Activated CD8-positive, alpha-beta memory T cell treated with anti-CD3 and anti-CD28 coated beads, Interleukin-2, amount 50 U/mL, for 1 hour (primary cell): ENCODE data around the gene GARIN5B.

ENCODE experiments used
- DNase-seq: peaks from one replicate; pipeline ENCODE4 v3.0.0-alpha.2; 2020; ENCODE audit errors: extremely low read depth

Gene GARIN5B

DNA sequence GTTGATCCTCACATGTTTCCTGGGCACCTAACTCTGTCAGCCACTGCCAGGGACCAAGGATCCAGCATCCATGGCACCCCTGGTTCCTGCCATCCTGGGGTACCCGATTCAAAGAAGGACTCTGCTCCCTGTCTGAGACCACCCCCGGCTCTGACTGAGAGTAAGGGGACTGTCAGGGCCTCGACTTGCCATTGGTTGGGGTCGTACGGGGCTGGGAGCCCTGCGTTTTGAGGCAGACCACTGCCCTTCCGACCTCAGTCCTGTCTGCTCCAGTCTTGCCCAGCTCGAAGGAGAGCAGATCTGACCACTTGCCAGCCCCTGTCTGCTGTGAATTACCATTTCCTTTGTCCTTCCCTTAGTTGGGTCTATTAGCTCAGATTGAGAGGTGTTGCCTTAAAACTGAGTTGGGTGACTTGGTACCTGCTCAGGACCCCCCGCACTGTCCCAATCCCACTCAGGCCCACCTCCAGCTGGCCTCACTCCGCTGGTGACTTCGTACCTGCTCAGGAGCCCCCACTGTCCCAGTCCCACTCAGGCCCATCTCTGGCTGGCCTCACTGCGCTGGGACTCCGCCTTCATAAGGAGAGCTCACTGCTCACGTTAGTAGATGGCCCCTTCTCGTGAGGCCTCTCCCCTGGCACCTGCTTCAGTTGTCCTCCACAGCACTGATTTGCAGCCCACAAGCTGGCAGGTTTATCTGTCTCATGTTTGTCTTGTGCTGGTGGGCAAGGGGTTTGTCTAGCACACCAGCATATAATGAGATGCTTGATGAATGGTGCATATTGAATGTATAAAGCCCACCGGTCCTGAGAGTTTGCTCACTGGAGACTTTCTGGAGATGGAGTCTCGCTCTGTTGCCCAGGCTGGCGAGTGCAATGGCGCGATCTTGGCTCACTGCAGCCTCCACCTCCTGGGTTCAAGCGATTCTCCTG, 26.6 kb upstream of the GARIN5B start:
- DNase-seq, result no peak

DNA sequence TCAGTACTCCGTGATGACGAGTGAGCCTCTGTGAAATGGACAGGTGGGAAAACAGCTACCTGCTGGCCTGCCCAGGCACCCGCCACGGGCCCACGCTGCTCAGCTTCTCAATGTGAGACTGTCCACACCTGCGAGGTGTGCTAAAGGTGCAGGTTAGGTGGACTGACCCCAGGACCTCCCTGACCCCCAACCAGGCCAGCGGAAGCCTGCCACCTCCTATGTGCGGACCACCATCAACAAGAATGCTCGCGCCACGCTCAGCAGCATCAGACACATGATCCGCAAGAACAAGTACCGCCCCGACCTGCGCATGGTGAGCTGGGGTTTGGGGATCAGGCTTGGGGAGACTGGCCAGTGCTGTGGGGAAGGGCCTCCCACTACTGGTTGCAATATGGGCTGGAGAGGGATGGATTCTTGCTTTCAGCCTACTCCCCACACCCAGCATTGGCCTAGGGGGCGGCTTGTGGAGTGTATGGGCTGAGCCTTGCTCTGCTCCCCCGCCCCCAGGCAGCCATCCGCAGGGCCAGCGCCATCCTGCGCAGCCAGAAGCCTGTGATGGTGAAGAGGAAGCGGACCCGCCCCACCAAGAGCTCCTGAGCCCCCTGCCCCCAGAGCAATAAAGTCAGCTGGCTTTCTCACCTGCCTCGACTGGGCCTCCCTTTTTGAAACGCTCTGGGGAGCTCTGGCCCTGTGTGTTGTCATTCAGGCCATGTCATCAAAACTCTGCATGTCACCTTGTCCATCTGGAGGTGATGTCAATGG, 24.9 kb upstream of the GARIN5B start:
- DNase-seq, result no peak

DNA sequence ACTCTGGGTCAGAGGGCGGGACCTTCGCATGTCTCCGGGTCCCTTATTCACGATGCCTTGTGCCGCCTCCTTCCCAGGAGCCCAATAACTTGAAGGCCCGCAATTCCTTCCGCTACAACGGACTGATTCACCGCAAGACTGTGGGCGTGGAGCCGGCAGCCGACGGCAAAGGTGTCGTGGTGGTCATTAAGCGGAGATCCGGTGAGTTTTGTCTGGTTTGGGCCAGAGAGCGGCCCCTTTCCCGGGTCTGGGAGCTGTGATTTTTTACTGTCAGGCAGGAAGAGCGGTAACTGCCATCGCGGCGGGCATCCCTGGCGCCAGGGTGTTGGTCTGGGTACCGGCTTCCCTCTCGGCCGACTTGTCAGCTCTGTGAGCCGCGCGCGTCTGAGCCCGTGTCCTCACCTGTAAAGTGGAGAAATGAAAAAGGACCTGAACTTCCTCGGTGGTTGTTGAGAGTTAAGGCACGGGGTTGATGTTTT, 23.5 kb upstream of the GARIN5B start:
- DNase-seq, result no peak

- DNase-seq, result peak; percentile 96
Observed at GRCh38 chr19:55385724-55386492, 22.8 kb upstream of the GARIN5B start, which contains the start of gene RPL28. Gene RPL28, plus strand, starts transcription at chr19:55385932. Its CDS starts 426 bp downstream, at chr19:55386358.

DNA sequence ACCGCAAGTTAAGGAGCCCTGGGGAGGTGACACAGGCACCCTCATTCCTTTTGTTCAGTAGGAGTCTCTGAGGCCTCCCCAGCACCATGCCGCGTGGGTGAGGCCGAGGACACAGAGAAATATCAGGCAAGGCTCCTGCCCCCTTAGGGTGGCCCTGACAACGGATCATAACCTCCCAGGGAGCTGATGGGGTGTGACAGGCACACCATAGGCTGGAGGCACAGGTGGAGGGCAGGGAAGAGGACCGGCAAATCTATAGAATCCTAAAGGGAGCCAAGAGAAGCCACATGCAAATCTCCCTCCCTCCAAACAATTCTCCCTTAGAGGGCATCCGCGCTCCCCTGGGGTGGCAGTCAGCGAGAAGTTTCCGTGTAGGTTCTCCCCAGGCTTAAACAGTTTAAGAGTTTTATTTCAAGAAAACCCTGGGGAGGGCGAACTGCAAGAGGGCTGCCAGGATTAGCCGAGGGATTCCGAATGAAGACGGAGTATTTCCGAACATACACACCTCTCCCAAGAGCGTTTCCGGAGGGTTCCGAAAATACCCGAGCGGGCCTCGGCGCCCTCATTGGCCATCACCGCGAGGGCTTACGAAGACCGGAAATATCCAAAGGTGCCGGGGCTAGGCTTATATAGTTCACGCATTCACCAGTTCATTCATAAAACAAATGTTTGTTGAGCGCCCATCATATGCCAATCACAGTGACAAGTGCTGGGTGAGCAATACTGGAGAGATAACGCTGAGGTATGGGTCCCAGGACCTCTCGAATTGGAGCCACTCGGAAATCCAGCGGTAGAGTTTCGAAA, 22.1 kb upstream of the GARIN5B start:
- DNase-seq, result peak; percentile 79

- DNase-seq, result no peak
Observed at GRCh38 chr19:55384131-55384919, 21.3 kb upstream of the GARIN5B start, which contains the start of gene TMEM238. Gene TMEM238, minus strand, starts transcription at chr19:55384292. Its CDS starts 33 bp downstream, at chr19:55384259.

DNA sequence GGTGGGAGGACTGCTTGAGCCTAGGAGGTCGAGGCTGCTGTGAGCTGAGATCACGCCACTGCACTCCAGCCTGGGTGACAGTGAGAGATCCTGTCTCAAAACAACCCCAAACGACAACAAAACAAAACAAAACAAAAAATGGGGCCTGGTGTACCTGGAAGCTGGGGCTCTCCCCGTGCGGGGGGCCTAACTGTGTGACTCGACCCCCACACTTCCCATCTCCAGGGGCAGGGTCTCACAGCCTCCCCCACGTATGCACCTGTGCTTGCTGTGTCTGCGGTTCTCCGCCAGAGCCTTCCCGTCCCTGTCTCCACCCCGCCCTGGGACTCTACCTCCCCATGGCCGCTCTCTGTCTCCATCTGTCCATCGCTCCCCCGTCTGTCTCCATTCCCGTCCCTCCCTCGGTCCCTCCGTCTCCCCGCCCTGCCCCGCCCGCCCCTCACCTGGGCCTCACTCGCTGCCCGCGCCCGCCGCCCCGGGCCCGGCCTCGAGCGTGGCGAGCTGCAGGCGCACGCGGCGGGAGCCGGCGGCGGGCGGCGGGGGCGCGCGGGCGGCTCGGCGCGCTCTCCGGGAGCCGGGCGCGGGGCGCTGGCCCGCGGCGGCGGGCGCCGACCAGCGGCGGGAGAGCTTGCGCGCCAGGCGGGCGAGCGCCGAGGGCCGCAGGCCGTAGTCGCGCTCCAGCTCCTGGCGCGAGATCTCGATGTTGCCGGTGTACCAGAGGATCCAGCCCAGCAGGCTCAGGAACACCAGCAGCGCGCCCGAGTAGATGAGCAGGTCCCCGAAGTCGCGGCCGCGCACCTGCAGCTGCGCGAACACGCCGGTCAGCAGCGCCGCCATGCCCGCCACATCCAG, 20.4 kb upstream of the GARIN5B start:
- DNase-seq, result no peak

DNA sequence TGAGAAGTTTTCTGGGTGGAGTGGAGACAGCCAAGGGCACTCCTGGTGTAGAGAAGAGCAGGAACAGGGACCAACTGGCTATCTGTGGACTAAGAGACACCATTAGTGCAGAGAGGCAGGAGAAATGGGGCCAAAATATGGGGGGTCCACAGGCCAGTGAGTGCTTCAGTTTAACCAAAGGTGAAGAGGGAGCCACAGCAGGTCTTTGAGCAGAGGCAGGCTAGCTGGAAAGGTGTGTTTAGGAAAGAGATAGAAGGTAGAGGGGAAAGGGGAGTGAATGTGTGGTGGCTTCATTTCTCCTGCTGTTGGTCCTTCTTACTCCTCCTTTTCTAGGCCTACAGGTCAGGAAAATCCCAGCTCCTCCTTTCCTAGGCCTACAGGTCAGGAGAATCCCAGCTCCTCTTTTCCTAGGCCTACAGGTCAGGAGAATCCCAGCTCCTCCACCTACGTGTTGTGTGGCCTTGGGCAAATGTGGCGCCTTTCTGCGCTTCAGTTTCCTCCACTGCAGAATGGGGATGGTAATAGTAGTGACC, 19.5 kb upstream of the GARIN5B start:
- DNase-seq, result no peak

- DNase-seq, result no peak
Observed at GRCh38 chr19:55382013-55382412, 19.0 kb upstream of the GARIN5B start.

DNA sequence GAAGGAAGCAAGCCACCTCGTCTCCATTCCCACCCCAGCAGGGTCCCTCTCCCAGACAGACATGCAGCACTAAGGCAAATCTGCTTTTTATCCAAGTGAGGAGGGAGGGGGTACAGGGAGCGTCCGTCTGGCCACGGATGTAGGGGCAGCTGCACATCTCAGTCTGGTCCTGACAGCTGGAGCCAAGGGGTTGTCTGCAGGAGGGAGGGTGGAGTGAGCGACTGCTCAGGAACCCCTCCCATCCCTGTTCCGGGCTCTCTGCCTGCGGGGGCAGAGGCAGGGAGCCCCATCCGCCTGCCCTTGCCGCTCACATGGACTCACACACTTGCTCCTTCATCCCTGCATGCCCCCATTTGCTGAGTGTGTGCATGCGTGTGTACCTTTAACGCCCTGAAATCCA, 16.1 kb upstream of the GARIN5B start:
- no peak for DNase-seq

DNA sequence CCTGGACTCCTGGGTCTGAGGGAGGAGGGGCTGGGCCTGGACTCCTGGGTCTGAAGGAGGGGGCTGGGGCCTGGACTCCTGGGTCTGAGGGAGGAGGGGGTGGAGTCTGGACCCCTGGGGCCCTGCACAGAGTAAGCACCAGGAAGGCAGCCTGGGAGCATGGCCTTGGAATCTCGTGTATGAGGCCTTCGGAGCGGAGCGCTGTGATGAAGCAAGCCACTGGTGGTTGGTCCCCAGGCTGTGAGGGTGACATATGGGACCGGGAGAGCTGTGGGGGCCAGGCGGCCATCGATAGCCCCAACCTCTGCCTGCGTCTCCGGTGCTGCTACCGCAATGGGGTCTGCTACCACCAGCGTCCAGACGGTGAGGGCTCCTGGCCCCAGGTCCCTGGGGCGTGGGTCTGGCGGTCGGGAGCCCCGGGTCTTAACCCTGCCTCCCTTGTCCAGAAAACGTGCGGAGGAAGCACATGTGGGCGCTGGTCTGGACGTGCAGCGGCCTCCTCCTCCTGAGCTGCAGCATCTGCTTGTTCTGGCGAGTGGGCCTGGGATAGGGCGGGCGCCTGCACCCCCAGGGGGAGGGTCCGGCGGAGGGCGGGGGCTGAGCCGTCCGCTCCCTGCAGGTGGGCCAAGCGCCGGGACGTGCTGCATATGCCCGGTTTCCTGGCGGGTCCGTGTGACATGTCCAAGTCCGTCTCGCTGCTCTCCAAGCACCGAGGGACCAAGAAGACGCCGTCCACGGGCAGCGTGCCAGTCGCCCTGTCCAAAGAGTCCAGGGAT, 14.5 kb upstream of the GARIN5B start:
- no peak for DNase-seq

- DNase-seq, result no peak
Observed at GRCh38 chr19:55376241-55376933, 13.3 kb upstream of the GARIN5B start, which contains the start of gene TMEM190. Gene TMEM190, plus strand, starts transcription at chr19:55376826. Its CDS starts 28 bp downstream, at chr19:55376854.

DNA sequence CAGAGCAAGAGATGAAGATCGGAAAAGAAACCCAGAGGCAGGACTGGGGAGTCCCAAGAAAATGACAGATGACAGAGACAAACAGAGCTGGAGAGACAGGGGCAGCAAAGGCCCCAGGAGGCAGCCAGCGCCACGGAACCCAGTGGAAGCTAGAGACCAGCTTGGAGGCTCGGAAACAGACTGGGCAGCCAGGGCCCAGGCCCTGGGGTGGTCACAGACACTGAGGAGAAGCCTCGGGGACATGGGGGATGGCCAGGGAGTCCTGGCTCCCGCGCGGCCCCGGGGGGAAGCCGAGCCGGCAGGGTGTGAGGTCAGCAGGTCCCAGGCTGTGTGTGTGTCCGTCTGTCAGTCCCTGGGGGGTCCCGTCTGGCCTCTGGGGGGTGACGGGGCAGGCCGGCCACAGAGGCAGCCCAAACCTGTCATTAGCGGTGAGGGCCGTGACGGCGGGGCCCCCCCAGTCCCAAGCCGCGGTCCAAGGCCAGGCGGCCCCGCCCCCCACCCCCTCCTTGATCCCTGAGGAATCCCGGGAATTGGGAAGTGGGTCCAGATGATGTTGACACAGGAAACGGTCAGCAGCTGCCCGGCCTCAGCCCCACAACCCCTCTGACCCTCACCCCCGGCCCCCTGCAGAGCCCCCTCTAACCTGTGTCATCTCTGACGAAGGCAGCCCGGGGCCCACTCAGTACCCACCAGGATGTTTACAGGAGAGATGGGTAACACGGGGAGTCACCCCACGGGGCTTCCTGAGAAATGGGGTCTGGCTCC, 11.1 kb upstream of the GARIN5B start:
- no peak for DNase-seq

DNA sequence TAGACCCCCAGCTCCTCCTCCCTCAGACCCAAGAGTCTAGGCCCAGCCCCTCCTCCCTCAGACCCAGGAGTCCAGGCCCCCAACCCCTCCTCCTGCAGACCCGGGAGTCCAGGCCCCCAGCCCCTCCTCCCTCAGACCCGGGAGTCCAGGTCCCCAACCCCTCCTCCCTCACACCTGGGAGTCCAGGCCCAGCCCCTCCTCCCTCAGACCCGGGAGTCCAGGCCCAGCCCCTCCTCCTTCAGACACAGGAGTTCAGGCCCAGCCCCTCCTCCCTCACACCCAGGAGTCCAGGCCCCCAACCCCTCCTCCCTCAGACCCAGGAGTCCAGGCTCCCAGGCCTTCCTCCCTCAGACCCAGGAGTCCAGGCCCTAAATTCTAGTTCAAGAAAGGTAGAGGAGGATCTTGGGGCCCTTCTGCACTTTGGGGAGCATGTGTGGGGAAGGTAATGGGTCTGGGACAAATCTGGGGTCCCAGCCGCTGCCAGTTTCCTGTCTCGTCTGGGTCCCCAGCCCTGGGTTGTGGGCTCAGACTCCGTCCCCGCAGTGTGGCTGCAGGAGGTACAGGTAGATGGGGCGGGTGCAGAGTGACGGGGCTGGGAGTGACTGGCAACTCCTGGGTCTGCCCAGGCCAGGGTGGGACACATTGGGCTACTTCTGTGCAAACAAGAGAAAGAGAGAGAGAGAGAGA, 10.4 kb upstream of the GARIN5B start:
- DNase-seq, result no peak

DNA sequence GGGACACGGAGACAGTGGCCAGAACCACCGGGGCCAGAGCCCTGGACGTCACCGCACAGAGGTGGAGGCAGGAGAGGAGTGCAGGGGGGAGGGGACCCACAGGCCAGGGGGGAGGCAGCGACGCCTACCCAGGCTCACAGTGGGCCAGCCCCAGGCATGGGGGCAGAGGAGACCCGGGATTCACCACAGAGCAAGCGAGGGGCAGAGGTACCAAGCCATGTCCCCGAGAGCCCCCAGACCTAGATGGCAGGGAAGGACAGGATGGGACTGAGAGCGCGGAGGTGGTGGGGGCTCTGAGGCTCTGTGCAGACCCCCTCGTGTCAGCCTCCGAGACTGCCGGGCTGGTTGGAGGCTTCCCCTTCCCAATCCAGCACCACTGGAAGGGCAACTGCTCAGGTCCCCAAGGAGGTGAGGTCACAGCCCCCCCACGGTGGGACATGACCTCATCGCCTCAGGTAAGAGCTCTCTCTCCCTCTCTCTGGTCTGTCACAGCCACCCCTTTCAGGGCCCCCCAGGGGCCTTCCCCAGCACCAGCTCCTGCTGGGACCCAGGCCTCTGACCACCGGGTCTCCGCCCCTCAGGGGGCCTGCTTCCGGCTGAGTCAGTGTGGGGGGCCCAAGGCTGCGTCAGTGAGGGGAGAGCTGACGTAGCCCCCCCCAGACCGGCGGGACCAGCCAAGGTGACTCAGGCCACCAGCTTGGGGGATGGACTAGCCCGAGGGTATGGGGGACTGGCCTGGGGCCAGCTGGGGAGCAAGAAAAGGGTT, 9.4 kb upstream of the GARIN5B start:
- DNase-seq, result no peak
